PC-9 (cell line): Measurements from ENCODE around the gene SUFU.

Experiments
- EZH2 ChIP-seq: fragments of 200-600 bp; sonication (generic); IDR thresholded peaks from 2 replicates; pipeline ENCODE4 v1.8.0; 2017; ENCODE audit warnings: antibody characterized with exemption, low read depth
- TF ChIP-seq, protein P1 (sequence below): fragments of 200-600 bp; sonication (generic); conservative IDR thresholded peaks from 2 replicates; pipeline ENCODE4 v1.6.1; 2017; ENCODE audit warnings: mixed run types, antibody characterized with exemption, mild to moderate bottlenecking, moderate library complexity

DNA sequence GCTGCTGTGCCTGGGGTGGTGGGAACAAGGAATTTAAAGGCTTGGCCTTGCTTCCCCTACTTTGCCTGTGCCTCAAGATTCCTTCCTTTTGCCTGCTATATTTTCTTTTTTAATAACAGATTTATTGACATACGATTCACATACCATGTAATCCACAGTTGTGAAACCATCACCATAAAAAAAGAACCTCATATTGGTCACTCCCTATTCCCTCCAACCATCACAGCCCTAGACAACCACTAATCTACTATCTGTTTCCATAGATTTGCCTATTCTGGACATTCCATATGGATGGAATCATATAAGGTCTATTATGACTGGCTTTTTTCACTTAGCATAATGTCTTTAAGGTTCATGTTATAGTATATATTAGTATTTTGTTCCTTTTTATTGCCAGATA, 81.3 kb downstream of the SUFU start:
- TF ChIP-seq, protein P1, sequence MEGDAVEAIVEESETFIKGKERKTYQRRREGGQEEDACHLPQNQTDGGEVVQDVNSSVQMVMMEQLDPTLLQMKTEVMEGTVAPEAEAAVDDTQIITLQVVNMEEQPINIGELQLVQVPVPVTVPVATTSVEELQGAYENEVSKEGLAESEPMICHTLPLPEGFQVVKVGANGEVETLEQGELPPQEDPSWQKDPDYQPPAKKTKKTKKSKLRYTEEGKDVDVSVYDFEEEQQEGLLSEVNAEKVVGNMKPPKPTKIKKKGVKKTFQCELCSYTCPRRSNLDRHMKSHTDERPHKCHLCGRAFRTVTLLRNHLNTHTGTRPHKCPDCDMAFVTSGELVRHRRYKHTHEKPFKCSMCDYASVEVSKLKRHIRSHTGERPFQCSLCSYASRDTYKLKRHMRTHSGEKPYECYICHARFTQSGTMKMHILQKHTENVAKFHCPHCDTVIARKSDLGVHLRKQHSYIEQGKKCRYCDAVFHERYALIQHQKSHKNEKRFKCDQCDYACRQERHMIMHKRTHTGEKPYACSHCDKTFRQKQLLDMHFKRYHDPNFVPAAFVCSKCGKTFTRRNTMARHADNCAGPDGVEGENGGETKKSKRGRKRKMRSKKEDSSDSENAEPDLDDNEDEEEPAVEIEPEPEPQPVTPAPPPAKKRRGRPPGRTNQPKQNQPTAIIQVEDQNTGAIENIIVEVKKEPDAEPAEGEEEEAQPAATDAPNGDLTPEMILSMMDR: no peak
- TF ChIP-seq EZH2: no peak
